Mucosa of descending colon (tissue), 3 donors: ENCODE data around the gene BRMS1L. TPM values are rescaled to one million over a fixed set of nuclear protein-coding genes. Genes with fewer than 3 reads are reported as not detected.

Experiments
- ATAC-seq: fragments of 200-7000 bp; cut with Tn5 transposase; one replicate; pipeline ENCODE4 v1.9.1; 2020; ENCODE audit warnings: mild to moderate bottlenecking, moderate library complexity
- DNase-seq, 3 donors: peaks; one replicate each; pipeline ENCODE4 v3.0.0-alpha.2; 2020
- H3K36me3 ChIP-seq: fragments of 200-600 bp; one replicate; pipeline ENCODE4 v1.8.0; 2021; ENCODE audit warnings: low read depth, mild to moderate bottlenecking
- H3K4me1 ChIP-seq: fragments of 200-600 bp; one replicate; pipeline ENCODE4 v1.8.0; 2021; ENCODE audit warnings: low read depth, mild to moderate bottlenecking
- H3K4me3 ChIP-seq: fragments of 200-600 bp; one replicate; pipeline ENCODE4 v1.8.0; 2021; ENCODE audit warnings: mild to moderate bottlenecking
- H3K9me3 ChIP-seq: fragments of 200-600 bp; one replicate; pipeline ENCODE4 v1.8.0; 2021; ENCODE audit warnings: mild to moderate bottlenecking
- intact Hi-C, 2 donors: fragments of 100-400 bp; cut with DNase I in 1 of 2; cut with micrococcal nuclease in 1 of 2; formaldehyde crosslinking; loops; one replicate each; pipeline versions ENCODE4 v1.11.0 to v1.11.1; 2022; cut with DNase I, micrococcal nuclease
- total RNA-seq, 3 donors: library from RNA; stranded (reverse); fragmentation: NEBNext Ultra II Directional in 2 of 3; extraction: Animal tissue kit (Norgen Biotek cat#: 25700) in 2 of 3; gene quantifications; one replicate each; pipeline versions ENCODE4 v1.2.1 to v1.2.4, GENCODE V29; 2021 to 2023
- TF ChIP-seq, protein P1 (sequence below): fragments of 200-600 bp; IDR thresholded peaks from one replicate; pipeline ENCODE4 v1.8.0; 2022; ENCODE audit warnings: antibody characterized with exemption, mild to moderate bottlenecking
- donor health status: DM: no; HTN: no; CAD: no; lungs with moderate emphysema.
- donor health status: DM: no; HTN: no; CAD: no.
- donor health status: DM: no; HTN: yes; CAD: no.

BRMS1L gene
- total RNA-seq, 3 donors from 2014 or later: 3.0 to 9.4 (median 3.3) TPM

DNA sequence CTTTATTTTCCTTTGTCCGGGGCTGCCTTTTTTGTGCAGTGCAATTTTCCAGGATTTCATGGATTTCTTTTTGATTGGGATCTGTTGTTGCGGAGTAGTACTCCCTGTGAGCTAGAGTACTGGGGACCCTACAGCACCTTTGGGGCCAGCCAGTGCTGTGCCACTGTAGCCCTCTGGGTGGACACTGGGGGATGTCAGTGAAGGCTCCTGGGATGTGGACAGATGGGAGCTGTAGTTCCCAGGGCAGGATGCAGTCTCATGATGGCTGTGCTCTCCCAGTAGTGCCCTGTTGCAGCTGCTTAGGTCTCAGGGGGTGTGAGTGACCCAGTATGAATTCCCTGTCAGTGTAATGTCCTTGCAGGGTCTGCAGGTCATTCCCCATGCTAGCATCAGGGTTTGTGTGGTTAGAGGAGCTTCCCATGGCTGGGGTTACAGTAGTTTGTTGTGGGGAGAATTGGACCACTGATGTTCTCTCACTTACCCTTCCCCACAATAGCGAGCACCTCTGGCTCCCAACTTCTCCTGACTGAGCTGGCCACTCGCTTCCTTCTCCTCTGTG lies 72.2 kb downstream of the BRMS1L start:
- TF ChIP-seq, protein P1, sequence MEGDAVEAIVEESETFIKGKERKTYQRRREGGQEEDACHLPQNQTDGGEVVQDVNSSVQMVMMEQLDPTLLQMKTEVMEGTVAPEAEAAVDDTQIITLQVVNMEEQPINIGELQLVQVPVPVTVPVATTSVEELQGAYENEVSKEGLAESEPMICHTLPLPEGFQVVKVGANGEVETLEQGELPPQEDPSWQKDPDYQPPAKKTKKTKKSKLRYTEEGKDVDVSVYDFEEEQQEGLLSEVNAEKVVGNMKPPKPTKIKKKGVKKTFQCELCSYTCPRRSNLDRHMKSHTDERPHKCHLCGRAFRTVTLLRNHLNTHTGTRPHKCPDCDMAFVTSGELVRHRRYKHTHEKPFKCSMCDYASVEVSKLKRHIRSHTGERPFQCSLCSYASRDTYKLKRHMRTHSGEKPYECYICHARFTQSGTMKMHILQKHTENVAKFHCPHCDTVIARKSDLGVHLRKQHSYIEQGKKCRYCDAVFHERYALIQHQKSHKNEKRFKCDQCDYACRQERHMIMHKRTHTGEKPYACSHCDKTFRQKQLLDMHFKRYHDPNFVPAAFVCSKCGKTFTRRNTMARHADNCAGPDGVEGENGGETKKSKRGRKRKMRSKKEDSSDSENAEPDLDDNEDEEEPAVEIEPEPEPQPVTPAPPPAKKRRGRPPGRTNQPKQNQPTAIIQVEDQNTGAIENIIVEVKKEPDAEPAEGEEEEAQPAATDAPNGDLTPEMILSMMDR: no peak
- DNase-seq (no peak), ATAC-seq (peak; percentile 46)
- no peak overlapping the region for H3K4me3 ChIP-seq
- intact Hi-C loops: no loop called here
- H3K4me1 ChIP-seq: peaks cover 3% of the 10 kb centered on the region
- H3K9me3 ChIP-seq: peaks cover 13% of the 10 kb centered on the region
- H3K36me3 ChIP-seq: no peaks in the 10 kb centered on the region

DNA sequence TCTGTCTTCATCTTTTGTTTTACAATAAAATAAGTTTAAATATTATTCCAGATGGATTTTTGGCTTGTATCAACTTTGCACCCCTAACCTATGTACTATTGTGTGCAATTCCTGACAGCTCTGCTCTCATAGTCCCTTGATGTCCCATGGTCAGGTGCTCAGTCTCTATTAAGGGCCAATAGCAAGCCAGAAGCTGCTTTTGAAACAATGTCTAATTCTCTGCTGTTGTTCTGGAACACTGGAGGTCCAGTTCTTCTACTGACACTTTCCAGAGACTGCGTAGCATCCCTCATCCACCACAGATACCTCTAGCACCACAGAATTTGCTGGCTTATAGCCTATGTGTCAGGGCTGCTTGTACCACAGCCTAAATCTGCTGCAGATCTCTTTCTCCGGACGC lies 74.6 kb downstream of the BRMS1L start:
- intact Hi-C loops: no loop called here
- TF ChIP-seq, protein P1: no peak
- H3K9me3 ChIP-seq: peaks cover 8% of the 10 kb centered on the region
- DNase-seq: no peak
- ATAC-seq: no peak
- no peaks in the 10 kb centered on the region for H3K36me3 ChIP-seq
- H3K4me1 ChIP-seq: peaks cover 3% of the 10 kb centered on the region
- H3K4me3 ChIP-seq: no peak overlapping the region

DNA sequence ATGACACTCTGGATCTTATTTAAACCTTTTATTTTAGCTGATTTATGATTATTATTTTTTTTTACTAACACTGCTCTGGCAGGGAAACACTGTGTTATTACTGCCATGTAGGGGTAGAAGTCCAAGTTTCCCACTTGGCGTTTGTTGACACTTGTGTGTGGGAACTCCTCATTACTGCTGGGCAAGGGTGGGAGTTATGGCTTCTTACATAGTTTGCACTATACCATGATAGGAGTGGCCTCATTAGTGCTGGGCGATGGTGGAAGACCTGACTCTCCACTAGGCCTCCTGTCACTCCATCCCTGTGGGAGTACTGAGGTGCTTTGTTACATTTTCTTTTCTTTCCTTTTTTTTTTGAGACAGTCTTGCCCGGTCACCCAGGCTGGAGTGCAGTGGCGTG lies 83.5 kb downstream of the BRMS1L start:
- intact Hi-C loops: no loop called here
- Histone ChIP-seq H3K9me3 (no peaks in the 10 kb centered on the region), H3K4me3 (no peak overlapping the region), H3K4me1 (no peaks in the 10 kb centered on the region), H3K36me3 (no peaks in the 10 kb centered on the region)
- TF ChIP-seq, protein P1: no peak
- DNase-seq (peak in 1 of 3 donors; percentile 44), ATAC-seq (peak; percentile 88)

DNA sequence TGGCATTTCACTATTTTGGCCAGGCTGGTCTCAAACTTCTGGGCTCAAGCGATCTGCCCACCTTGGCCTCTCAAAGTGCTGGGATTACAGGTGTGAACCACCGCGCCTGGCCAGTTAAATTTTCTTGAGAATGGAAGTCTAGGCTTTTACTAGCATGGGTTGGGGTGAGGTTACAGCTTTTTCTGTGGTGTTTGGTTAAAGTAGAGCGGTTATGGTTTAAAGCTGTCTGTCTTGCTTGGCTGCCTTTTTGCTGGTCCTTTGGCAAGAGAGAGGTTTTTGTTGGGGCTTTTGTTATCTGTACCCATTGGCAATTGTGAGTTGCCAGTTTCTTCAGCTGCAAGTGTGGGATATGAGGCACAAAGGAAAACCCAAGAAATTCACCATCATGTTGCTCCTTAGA lies 84.1 kb downstream of the BRMS1L start:
- Histone ChIP-seq H3K4me1 (no peaks in the 10 kb centered on the region), H3K4me3 (no peak overlapping the region), H3K9me3 (no peaks in the 10 kb centered on the region), H3K36me3 (no peaks in the 10 kb centered on the region)
- ATAC-seq (no peak), DNase-seq (no peak)
- intact Hi-C loops: no loop called here
- TF ChIP-seq, protein P1: no peak

DNA sequence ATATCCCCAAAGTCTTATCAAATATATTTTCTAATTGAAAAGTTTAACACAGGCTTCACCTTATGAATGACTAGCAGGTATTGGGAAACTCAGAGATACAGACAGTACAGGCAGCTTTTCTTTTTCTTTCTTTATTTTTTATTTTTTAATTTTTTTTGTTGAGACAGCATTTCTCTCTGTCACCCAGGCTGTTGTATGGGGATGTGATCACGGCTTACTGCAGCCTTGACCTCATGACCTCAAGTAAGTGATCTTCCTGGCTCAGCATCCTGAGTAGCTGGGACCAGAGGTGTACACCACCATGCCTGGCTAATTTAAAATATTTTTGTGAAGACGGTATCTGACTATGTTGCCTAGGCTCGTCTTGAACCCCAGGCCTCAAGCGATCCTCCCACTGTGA lies 85.0 kb downstream of the BRMS1L start:
- DNase-seq: no peak
- H3K9me3 ChIP-seq: no peaks in the 10 kb centered on the region
- TF ChIP-seq, protein P1: no peak
- no peak for ATAC-seq
- intact Hi-C loops: no loop called here
- H3K4me1 ChIP-seq: no peaks in the 10 kb centered on the region
- no peak overlapping the region for H3K4me3 ChIP-seq
- H3K36me3 ChIP-seq: no peaks in the 10 kb centered on the region

DNA sequence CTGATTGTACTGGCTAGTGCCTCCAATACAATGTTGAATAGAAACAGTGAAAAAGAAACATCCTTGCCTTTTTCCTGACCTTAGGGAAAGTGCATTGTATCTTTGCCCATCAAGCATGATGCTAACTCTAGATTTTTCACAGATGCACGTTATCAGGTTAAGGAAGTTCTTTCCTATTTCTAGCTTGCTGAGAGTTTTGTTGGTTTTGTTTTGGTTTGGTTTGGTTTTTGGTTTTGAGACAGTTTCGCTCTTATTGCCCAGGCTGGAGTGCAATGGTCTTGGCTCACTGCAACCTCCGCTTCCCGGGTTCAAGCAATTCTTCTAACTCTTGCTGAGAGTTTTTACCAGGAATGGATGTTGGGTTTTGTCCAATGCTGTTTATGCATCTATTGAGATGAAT lies 89.0 kb downstream of the BRMS1L start:
- intact Hi-C loops: no loop called here
- DNase-seq (no peak), ATAC-seq (no peak)
- TF ChIP-seq, protein P1: no peak
- H3K36me3 ChIP-seq: no peaks in the 10 kb centered on the region
- no peaks in the 10 kb centered on the region for H3K9me3 ChIP-seq
- no peaks in the 10 kb centered on the region for H3K4me1 ChIP-seq
- no peak overlapping the region for H3K4me3 ChIP-seq
